GM18498 (cell line): Measurements from ENCODE around the gene PTPN23.

Experiments used
- ATAC-seq: cut with Tn5 transposase; IDR thresholded peaks from one replicate; pipeline ENCODE4 v1.9.1; 2021; ENCODE audit warnings: mild to moderate bottlenecking, moderate library complexity; ENCODE audit not compliant: unreplicated experiment

The PTPN23 gene

GRCh38 chr3:47419083-47420043 is 38.5 kb downstream of the PTPN23 start:
- no peak for ATAC-seq

GRCh38 chr3:47420044-47420430 is 39.2 kb downstream of the PTPN23 start:
- ATAC-seq, result no peak

DNA sequence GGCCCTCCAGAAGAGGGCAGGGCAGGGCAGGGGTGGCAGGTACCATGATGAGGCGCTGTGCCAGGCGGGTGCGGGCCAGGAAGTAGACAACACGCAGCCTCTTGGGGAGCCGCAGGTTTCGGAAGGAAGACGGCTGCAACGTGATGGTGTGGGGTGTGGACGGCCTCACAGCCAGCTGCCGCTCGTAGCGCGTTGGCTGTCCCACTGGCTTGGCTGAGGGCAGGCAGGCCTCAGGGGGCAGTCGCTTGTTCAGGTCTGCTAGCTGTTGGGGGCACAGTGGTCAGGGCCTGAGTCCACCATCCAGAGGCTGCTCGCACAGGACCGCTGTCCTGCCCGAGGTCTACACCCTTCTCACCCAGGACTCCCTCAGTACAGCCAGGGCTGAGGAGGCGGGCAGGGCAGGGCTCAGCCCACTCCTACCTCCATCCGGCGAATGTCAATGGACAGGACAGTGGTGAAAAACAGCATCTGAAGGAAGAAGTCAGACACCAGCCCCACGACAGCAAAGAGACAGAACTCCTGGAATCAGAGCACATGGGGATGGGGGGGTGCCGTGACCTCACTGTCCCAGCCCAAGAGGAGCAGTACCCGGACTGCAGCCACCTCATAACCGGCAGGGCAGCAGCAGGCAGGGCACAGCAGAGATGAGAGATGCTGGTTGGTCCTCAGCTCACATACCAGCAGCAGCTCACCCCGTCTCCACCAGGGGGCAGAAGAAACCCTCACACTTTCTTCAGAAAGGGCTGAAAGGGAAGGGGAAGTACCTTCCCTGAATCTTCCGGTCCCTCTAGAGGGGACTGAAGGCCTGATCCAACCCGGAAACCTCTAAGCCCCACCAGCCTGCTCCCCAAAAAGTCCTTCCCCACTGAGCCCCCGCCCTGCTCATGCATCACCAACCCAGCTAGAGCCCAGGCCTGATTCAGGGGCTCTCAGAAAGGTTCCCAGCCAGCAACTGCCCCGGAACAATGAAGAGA is 40.0 kb downstream of the PTPN23 start:
- peak; percentile 76 for ATAC-seq

DNA sequence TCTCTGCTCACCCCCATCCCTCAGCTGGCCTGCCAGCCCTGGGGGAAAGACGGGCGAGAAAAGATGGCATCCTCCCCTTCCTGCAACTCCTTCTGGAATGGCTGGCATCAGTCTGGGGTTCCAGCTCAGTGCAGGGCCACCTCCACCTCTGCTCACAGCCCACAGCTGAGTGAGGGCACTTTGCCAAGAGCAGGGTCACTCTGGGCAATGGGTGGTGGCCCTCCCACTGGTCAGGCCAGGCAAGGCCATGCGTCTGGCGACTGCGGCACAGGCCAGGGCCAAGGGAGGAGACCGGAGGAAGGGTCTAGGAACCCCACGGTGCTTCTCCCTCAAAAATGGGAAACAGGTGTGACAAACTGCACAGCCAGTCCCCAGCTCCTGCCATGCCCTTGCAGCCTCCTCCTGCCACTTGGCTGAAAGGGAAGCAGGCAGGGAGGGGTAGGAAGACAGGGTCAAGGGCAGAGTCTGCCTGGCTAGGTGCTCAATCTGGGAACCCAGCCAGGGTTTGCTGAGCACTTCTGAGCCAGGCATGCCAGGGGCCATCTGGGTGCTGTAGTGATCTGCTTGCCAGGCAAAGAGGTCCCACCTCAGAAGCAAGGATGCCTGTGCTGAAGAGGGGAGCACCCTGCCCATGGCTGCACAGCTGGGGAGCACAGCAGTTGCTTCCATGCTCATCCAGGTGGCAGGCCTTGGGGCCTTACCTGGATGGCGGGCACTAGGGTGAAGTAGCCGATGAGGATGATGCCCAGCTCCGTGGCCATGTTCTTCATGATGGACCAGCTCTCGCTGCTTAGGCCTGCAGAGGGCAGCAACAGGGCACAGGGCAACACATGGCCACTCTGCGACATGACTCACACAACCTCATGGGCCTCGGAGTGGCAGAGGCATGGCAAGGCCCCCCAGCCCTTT is 41.2 kb downstream of the PTPN23 start:
- ATAC-seq, result no peak

GRCh38 chr3:47422743-47423142 is 41.9 kb downstream of the PTPN23 start:
- ATAC-seq, result no peak

DNA sequence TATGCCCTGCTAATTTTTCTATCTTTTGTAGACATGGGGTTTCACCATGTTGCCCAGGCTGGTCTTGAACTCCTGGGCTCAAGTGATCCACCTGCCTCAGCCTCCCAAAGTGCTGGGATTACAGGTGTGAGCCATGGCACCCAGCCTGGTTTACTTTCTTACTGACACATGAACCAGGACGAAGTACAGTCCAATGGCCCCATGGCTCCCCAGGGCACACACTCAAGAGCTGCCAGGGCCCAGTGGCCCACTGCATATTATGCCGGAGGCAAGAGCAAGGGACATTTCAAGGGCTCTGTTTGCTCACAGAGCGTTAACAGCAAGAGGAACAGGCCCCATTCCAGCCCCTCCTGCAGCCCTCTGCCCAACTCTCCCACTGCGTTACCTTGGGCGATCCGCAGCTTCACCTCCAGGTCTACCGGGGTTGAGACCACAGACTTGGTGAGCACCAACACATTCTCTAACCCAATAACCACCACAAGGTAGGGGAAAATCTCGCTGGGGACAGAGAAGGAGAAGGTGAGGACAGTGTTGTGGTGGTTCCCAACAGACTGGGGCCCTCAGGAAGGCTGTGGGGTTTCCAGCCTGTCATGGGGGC is 42.8 kb downstream of the PTPN23 start:
- no peak for ATAC-seq

GRCh38 chr3:47424434-47425382 is 43.9 kb downstream of the PTPN23 start:
- ATAC-seq, result no peak

DNA sequence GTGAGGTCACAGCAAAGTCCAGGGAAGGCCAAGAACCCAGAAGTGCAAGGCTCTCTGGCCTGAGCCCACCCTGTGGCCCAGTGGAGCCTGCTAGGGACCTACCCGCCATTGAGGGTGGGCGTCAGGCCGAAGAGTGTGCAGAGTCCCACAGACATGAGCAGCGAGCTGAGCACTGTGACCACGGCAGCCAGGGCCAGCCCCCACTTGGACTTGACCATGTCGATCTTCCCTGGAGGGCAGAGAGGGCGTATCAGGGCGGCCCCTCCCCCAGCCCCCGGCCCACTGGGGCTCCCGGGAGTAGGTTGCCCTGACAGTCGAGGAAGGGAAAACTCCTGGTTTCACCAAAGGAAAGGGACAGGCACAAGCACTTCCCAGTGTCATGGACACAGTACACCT is 44.6 kb downstream of the PTPN23 start:
- ATAC-seq, result no peak

DNA sequence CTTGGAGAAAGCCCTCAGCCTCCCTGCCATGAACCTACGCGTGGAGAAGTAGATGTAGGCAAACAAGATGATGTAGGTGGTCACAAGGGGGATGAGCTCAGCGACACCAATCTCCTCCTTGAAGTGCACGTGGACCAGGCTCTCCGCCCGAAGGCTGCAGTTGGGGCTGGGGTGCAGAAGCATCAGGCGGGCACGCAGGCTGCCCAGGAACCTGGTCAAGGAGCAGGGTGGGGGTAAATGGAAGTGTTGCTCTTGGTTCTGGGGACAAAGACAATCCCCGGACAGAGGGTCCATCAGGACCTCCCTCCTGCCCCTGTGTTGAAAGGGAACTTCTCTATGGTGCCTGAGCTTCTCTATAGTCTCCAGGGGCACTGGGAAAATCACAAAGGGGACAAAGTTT is 45.1 kb downstream of the PTPN23 start:
- ATAC-seq, result no peak

DNA sequence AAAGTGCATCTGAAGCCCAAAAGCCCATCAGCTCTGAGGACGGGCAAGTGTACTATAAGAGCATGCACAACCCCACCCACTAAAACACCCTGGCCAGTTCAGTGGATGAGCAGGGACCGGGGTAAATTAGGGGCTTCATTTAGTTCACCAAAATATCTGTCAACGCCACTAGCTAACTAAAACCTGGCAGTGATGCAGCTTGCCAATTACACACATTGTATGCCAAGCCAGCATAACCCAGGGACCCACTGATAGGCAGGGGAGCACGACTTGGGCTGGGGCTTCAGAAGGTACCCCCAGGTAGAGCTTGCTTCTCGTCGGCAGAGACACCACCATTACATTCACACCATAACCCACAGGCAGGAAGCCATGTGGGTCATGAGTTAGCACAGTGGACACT is 47.0 kb downstream of the PTPN23 start:
- no peak for ATAC-seq

- no peak for ATAC-seq
Observed at GRCh38 chr3:47428662-47429061, 47.8 kb downstream of the PTPN23 start.

GRCh38 chr3:47429476-47430270 is 48.9 kb downstream of the PTPN23 start:
- no peak for ATAC-seq

DNA sequence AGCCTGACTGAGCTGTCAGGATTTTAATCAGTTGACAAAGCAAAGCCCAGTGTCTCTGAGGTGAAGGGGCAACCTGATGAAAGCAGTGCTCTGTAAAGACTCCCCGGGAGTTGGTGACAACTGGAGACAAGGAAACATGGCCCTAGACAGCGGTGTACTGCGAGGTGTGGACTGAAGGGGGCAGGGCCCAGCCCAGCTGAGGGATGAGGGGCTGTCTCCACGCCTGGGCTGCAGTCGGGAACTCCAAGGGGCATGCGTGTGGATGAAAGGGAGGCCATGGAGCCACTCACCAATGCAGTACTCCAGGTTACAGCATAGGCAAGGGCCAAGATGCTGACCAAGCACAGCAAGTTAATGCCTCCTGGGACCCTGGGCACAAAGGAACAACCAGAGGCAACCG is 49.8 kb downstream of the PTPN23 start:
- no peak for ATAC-seq

GRCh38 chr3:47431225-47431624 is 50.4 kb downstream of the PTPN23 start:
- ATAC-seq, result no peak

GRCh38 chr3:47432673-47433072 is 51.9 kb downstream of the PTPN23 start:
- ATAC-seq, result no peak

GRCh38 chr3:47433796-47434195 is 53.0 kb downstream of the PTPN23 start:
- ATAC-seq, result no peak

- no peak for ATAC-seq
Observed at GRCh38 chr3:47434849-47435248, 54.0 kb downstream of the PTPN23 start.

- no peak for ATAC-seq
Observed at GRCh38 chr3:47436180-47436579, 55.4 kb downstream of the PTPN23 start.
